GM21528 (cell line): Measurements from ENCODE around the gene PDGFD.
A peak's percentile ranks its signal among the peaks of the same experiment; 100 is the strongest.

Experiments
- ATAC-seq: cut with Tn5 transposase; IDR thresholded peaks from one replicate; pipeline ENCODE4 v1.9.1; 2021; ENCODE audit warnings: mild to moderate bottlenecking, moderate library complexity; ENCODE audit not compliant: unreplicated experiment, low FRiP score

PDGFD gene

GRCh38 chr11:104164028-104164520 lies at the start of gene PDGFD:
PDGFD (minus strand) TSS chr11:104164147.
- peak; percentile 97 for ATAC-seq

DNA sequence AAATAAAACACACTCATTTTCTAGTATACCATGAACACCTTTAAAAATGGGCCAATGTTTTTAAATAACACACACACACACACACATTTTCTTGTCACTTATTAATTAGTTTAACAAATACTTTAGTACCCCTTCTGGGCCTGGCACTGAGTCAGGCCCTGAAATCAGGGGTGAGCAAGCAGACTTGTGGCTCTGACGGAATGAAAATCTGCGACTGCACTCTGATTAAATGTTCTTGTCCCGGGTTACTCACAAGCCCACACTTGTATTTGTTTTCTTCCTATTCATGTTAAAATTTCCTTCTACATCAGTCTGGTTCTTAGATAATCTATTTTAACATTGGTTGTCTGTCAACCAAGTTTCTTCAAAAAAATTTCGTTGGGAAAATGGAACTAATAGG lies 43.0 kb upstream of the PDGFD start:
- ATAC-seq, result no peak

DNA sequence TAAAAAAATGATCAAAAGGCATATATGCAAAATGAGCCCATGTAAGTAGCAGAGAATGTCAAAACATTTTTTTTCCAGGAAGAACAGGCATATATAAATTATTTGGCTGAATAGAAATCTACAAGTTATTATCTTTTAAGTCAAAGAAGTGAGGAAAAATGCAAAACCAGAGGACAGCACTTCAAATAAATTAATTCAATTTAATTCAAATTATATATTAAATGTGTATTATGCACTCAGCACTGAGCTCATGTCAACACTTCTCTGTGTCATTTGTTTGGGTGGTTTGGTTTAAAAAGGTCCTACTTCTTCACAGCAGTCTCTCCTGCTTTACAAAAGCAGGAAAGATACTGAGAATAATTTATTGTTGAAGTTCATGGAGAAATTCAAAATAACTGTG lies 41.9 kb upstream of the PDGFD start:
- no peak for ATAC-seq

GRCh38 chr11:104200688-104201087 lies 36.7 kb upstream of the PDGFD start:
- ATAC-seq, result no peak

- ATAC-seq, result no peak
These were observed 35.1 kb upstream of the PDGFD start for GRCh38 chr11:104199053-104199452.

GRCh38 chr11:104198576-104198975 lies 34.6 kb upstream of the PDGFD start:
- no peak for ATAC-seq

- no peak for ATAC-seq
These were observed 27.2 kb upstream of the PDGFD start for GRCh38 chr11:104191124-104191523.

DNA sequence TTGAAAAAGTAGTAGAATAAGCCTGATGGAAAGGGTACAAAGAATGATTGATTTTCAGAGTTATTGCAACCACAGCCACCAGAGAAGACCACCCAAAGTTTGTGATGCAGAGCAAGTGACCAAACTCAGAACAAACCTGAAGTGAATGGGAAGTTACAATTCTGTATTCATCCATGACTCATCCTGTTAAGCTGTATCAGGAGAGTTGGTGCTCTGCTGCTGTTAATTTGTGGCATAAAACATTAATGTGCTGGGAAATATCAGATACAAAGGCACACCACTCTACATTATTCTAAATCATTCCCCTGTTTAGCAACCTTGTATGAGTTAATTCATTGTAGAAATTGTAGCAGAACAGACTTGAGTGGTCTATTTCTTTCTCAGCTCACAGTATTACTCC lies 19.6 kb upstream of the PDGFD start:
- no peak for ATAC-seq

- no peak for ATAC-seq
These were observed 11.8 kb upstream of the PDGFD start for GRCh38 chr11:104175769-104176168.

GRCh38 chr11:104169091-104169490 lies 5.1 kb upstream of the PDGFD start:
- ATAC-seq, result no peak

DNA sequence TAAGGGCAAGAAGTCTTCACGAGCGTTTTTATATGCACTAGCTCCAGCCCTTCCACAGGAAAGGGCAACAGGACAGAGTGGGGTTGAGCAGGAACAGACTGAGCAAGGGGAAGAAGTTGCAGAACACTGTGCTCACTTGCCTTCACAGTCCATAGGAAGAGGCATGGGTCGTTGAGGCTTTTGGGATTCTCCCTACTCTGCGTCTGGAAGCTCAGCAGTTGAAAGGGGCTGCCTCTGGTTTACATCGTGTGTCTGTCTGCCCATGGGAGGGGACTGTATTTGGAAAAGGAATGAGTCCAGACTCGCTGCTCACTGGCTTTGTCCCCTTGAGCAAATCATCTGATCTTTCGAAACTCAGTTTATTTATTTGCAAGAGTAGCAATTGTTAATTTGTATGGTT lies 1.1 kb upstream of the PDGFD start:
- no peak for ATAC-seq

DNA sequence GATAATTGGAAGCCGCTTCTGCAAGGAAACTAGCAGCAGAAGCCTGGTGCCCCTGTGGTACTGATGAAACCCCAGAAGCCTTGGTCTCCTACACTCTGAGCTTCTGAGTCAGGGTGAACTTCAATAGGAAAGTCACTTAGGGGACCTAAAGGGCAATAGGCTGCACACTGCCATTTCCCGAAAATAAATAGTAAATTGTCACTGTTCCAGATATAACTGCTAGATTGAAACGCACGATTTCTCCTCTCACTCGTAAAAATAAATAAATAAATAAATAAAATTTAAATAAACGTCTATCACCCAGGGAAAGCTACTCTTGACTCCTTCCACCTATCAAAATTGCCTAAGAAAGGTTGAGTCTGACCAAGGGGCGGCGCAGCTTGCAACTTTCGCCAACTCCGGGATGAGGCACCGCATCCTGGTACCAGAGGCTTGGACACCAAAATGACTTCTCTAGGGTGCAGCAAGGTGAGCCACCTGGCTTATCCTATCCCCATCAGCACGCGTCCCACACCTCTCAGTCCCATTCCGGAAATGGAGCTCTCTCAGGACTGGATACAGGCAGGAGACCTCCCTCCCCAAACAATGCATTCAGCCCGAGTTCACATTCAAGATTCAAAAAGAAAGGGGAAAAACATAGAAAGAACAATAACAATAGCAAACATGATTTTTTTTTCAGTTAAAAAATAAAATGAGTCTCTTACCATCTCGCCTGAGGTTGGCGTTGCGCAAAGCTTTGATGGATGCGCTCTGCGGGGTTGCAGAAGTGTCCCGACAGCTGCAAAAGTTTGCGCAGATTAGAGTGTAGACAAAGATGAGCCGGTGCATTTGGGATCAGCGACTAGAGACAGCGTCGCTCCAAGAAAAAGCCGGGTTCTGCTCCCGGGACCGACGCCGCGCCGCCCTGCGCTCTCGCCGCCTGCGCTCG lies 583 bp downstream of the PDGFD start:
- no peak for ATAC-seq

GRCh38 chr11:104161751-104162450 lies 2.0 kb downstream of the PDGFD start:
- no peak for ATAC-seq

- no peak for ATAC-seq
These were observed 4.6 kb downstream of the PDGFD start for GRCh38 chr11:104159356-104159755.

- ATAC-seq, result no peak
These were observed 8.6 kb downstream of the PDGFD start for GRCh38 chr11:104155375-104155774.

DNA sequence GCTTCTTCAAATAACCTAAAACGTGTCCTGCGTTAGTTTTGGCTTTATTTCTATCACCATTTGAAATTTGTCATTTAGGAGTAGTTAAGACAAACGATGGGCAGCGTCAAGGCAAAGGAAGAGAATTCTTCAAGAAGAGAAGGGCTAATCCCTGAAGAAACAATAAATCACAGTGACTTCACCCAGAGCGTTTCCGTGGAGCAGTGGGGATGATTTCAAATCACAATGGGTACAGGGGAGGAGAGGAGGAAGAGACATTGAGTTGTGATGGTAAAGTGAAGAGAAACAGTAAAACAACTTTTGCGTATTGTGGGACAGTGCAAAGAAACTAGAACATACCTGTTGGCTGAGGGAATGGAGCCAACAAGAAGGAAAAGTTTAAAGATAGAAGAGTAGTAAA lies 9.7 kb downstream of the PDGFD start:
- no peak for ATAC-seq

DNA sequence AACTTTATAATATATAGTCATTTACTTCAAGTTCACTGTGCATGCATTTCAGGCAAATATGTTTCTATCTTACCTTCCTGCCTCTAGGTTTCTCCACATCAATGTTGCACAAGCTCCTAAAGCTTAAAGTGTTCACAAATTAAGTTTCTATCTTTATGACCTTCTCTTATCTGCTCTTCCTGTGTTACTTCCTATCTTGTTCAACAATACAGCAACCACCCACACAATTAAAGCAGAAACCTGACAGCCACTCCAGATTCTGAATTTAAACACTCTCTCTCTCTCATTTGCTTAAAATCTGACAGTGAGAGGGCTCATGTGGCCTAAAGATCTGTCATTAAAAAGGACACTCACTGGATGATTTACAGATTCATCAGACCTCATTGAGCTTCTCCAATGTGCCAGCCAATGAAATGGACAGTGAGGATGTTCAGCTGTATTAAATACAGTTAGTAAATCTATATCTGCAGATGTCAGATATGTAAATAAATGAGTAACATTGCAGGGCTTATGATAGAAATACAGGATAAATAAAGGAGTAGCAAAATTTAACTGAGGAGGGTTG lies 10.9 kb downstream of the PDGFD start:
- no peak for ATAC-seq

DNA sequence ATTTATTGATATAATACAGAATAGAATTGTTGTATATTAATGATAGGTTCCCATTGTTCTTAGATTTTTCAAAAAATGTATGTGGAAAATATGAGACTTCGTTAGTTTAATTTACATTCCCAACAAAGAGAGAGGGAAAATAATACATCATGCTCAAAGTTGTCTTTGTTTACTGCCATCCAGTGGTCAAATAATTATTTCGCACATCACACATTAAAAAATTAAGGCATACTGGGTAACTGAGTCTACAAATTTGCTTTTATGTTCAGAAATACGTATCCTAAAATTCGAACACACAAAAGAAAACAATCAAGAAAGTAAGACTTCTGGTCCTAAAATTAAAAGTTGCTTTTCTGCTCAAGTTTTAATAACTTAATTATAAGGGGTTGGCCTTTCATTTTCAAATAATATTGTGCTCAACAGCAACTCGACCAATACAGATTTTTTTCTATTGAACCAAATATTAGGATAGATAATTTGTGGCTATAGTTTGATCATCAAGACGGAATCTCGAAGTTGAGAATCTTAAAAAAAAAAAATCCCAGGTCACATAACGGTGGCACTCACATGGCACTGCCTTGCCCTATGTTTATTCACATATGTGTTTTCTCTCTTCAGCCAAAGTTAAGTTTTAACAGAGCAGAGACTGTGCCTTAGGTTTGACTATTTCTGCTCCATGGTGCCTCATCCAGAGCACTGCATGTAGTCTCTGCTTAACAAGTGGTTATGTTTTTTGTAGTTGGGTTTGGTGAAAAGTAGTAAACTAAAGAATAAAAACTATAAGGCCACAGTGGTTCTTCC lies 12.3 kb downstream of the PDGFD start:
- no peak for ATAC-seq

DNA sequence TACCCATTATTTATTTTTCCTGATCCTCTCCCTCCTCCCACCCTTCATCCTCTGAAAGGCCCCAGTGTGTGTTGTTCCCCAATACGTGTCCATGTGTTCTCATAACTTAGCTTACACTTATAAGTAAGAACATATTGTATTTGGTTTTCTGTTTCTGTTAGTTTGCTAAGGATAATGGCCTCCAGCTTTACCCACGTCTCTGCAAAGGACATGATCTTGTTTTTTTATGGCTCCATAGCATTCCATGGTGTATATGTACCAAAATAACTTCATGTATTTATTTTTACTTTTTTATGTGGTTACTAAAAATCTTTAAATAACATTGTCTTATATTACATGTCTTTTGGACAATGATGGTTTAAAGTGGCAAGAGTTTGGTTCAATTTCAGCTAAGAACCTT lies 15.2 kb downstream of the PDGFD start:
- no peak for ATAC-seq

DNA sequence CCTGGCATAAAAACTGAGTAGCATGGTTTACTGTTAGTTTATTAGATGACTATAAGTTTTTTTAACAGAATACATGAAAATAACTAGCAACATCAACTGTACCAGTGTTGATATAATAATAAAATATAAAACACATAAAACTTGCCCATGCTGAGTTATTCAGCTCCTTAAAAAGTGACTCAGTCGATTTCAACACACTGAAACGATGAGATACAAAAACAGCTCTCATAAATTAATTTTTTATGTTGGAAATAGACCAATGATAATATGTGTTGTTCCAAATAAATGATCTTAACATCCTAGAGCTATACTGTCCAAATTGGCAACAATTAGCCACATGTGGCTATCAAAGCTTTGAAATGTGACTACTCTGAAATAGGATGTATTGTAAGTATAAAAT lies 15.9 kb downstream of the PDGFD start:
- no peak for ATAC-seq

DNA sequence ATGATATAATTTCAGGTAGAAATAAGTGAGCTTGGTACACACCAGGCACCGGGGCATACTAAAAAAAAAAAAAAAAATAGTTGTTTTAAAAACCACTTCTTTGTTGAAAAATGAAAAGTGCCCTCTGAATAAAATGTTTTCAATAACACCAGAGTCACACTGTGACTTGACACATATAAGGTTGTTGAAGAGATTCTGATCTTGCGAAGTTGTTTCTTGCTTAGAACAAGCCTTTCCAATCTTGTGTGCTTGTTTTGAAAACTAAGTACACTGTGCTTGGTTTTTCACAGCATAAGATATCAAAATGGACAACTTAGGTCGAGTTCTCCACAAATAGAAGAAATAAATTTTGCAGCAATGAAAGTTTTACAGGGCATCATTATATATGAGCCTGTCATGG lies 17.0 kb downstream of the PDGFD start:
- ATAC-seq, result no peak
